Measurements from ENCODE around the gene C4orf50.
"Not testable (repeated sequence)": the region's sequence is repeated elsewhere in the genome, so short reads cannot be mapped to it uniquely, and the experiment has no call there.

The C4orf50 gene

GRCh38 chr4:5964030-5964429 is 54.2 kb downstream of the C4orf50 start:
- DNase-seq = no peak

- no peak for DNase-seq
Observed at GRCh38 chr4:5963611-5964010, 54.6 kb downstream of the C4orf50 start.

- no peak for DNase-seq
Observed at GRCh38 chr4:5962416-5962815, 55.8 kb downstream of the C4orf50 start.

- no peak for DNase-seq
Observed at GRCh38 chr4:5960252-5960880, 57.9 kb downstream of the C4orf50 start.

- no peak for DNase-seq
Observed at GRCh38 chr4:5959211-5959982, 58.8 kb downstream of the C4orf50 start.

GRCh38 chr4:5958199-5958735 is 60.0 kb downstream of the C4orf50 start:
- DNase-seq = no peak

- DNase-seq = no peak
Observed at GRCh38 chr4:5957076-5957475, 61.2 kb downstream of the C4orf50 start.

- no peak for DNase-seq
Observed at GRCh38 chr4:5956285-5957021, 61.8 kb downstream of the C4orf50 start.

GRCh38 chr4:5955856-5956255 is 62.4 kb downstream of the C4orf50 start:
- DNase-seq = no peak

- DNase-seq = no peak
Observed at GRCh38 chr4:5955201-5955821, 62.9 kb downstream of the C4orf50 start.

GRCh38 chr4:5954056-5954760 is 64.0 kb downstream of the C4orf50 start:
- DNase-seq = no peak

- DNase-seq = no peak
Observed at GRCh38 chr4:5952975-5953951, 65.0 kb downstream of the C4orf50 start.

- no peak for DNase-seq
Observed at GRCh38 chr4:5952286-5952974, 65.8 kb downstream of the C4orf50 start.

GRCh38 chr4:5946653-5947052 is 71.6 kb downstream of the C4orf50 start:
- DNase-seq = not testable (repeated sequence)

- no peak for DNase-seq
Observed at GRCh38 chr4:5945936-5946335, 72.3 kb downstream of the C4orf50 start.

GRCh38 chr4:5945171-5945570 is 73.1 kb downstream of the C4orf50 start:
- DNase-seq = no peak

GRCh38 chr4:5943561-5943960 is 74.7 kb downstream of the C4orf50 start:
- DNase-seq = no peak

GRCh38 chr4:5942947-5943346 is 75.3 kb downstream of the C4orf50 start:
- DNase-seq = no peak

GRCh38 chr4:5941601-5942000 is 76.6 kb downstream of the C4orf50 start:
- DNase-seq = no peak

GRCh38 chr4:5940470-5941203 is 77.6 kb downstream of the C4orf50 start:
- no peak for DNase-seq

Data from stimulated activated CD4-positive, alpha-beta T cell treated with anti-CD3 and anti-CD28 coated beads, Interleukin-15, amount 100 ng/mL, for 24 hours (primary cell).